ENCODE results near the gene TARBP2.

- no peak for TF ChIP-seq CTCF (IDR thresholded peaks at IDR 0.05)
- no peak for TF ChIP-seq EP300 (IDR thresholded peaks at IDR 0.05)
- no peak for TF ChIP-seq POLR2A (IDR thresholded peaks at IDR 0.05)
- TF ChIP-seq POLR2AphosphoS5 (IDR thresholded peaks at IDR 0.05) = no peak
Measured at GRCh38 chr12:53505086-53505485, 4.0 kb downstream of the TARBP2 start.

All from upper lobe of left lung (tissue), 4 donors.